Trophoblast cell (in vitro differentiated cells and primary cell): ENCODE data around the gene MYRIP.

Experiments used
- DNase-seq, 2 donors: peaks; one replicate each; pipeline ENCODE4 v3.0.0-alpha.2; 2016
- H2AFZ ChIP-seq: 2 replicates; pipeline ENCODE4 v1.6.1; 2013; ENCODE audit warnings: low read length, moderate library complexity, mild to moderate bottlenecking; ENCODE audit not compliant: insufficient read depth, poor library complexity
- H2AK5ac ChIP-seq: 2 replicates; pipeline ENCODE4 v1.6.1; 2013; ENCODE audit warnings: mild to moderate bottlenecking, low read length
- H2BK120ac ChIP-seq: 2 replicates; pipeline ENCODE4 v1.6.1; 2013; ENCODE audit warnings: low read length, mild to moderate bottlenecking, moderate library complexity; ENCODE audit not compliant: insufficient read depth, poor library complexity
- H2BK12ac ChIP-seq: 2 replicates; pipeline ENCODE4 v1.6.1; 2013; ENCODE audit warnings: mild to moderate bottlenecking, low read length, moderate library complexity
- H2BK5ac ChIP-seq: 2 replicates; pipeline ENCODE4 v1.6.1; 2013; ENCODE audit warnings: low read length, low read depth, moderate library complexity, mild to moderate bottlenecking; ENCODE audit not compliant: poor library complexity
- H3K14ac ChIP-seq: 2 replicates; pipeline ENCODE4 v1.6.1; 2013; ENCODE audit warnings: mild to moderate bottlenecking, low read length
- H3K18ac ChIP-seq: 2 replicates; pipeline ENCODE4 v1.6.1; 2013; ENCODE audit warnings: mild to moderate bottlenecking, low read length
- H3K23ac ChIP-seq: 2 replicates; pipeline ENCODE4 v1.6.1; 2013; ENCODE audit warnings: low read length
- H3K27ac ChIP-seq: 2 replicates; pipeline ENCODE4 v1.5.1; 2013; ENCODE audit warnings: low read depth, mild to moderate bottlenecking, inconsistent platforms, low read length, moderate library complexity
- H3K27me3 ChIP-seq: 2 replicates; pipeline ENCODE4 v1.6.1; 2013; ENCODE audit warnings: inconsistent platforms, mild to moderate bottlenecking, low read length, moderate library complexity; ENCODE audit not compliant: insufficient read depth
- H3K36me3 ChIP-seq, 2 experiments: 1 replicate in 1 of 2; 2 replicates in 1 of 2; pipeline ENCODE4 v1.6.1; 2013; ENCODE audit warnings: low read length in 2 of 2, mild to moderate bottlenecking in 2 of 2, moderate library complexity in 1 of 2; ENCODE audit not compliant: insufficient read depth in 2 of 2, control insufficient read depth in 1 of 2
- H3K4ac ChIP-seq: 2 replicates; pipeline ENCODE4 v1.6.1; 2013; ENCODE audit warnings: low read depth, mild to moderate bottlenecking, low read length, moderate library complexity
- H3K4me1 ChIP-seq, 2 experiments: 1 replicate in 1 of 2; 2 replicates in 1 of 2; pipeline ENCODE4 v1.6.1; 2013; ENCODE audit warnings: low read length in 2 of 2, mild to moderate bottlenecking in 2 of 2, moderate library complexity in 1 of 2; ENCODE audit not compliant: insufficient read depth in 2 of 2, control insufficient read depth in 1 of 2
- H3K4me2 ChIP-seq: 2 replicates; pipeline ENCODE4 v1.6.1; 2013; ENCODE audit warnings: inconsistent platforms, mild to moderate bottlenecking, low read length, moderate library complexity
- H3K4me3 ChIP-seq: 2 replicates; pipeline ENCODE4 v1.5.1; 2013; ENCODE audit warnings: mild to moderate bottlenecking, low read depth, low read length, inconsistent platforms
- H3K79me1 ChIP-seq: one replicate; pipeline ENCODE4 v1.6.1; 2013; ENCODE audit warnings: low read length
- H3K79me2 ChIP-seq: 2 replicates; pipeline ENCODE4 v1.6.1; 2013; ENCODE audit warnings: low read length, mild to moderate bottlenecking; ENCODE audit not compliant: control insufficient read depth, insufficient read depth, poor library complexity
- H3K9ac ChIP-seq: 2 replicates; pipeline ENCODE4 v1.6.1; 2013; ENCODE audit warnings: mild to moderate bottlenecking, low read length
- H3K9me3 ChIP-seq: 2 replicates; pipeline ENCODE4 v1.6.1; 2013; ENCODE audit warnings: low read depth, mild to moderate bottlenecking, control low read depth, inconsistent platforms, low read length; ENCODE audit not compliant: insufficient read depth
- H4K12ac ChIP-seq: 2 replicates; pipeline ENCODE4 v1.6.1; 2013; ENCODE audit warnings: low read depth, mild to moderate bottlenecking, low read length, moderate library complexity
- H4K8ac ChIP-seq: 2 replicates; pipeline ENCODE4 v1.6.1; 2013; ENCODE audit warnings: low read depth, mild to moderate bottlenecking, low read length, moderate library complexity
- H4K91ac ChIP-seq: one replicate; pipeline ENCODE4 v1.6.1; 2013; ENCODE audit warnings: low read depth, mild to moderate bottlenecking, low read length, moderate library complexity
- WGBS: extraction: QIAGEN DNeasy Blood & Tissue Kit; methylation state at CpG from one replicate; pipeline ENCODE4 v1.1.7; 2013; ENCODE audit warnings: missing lambda C conversion rate; ENCODE audit not compliant: insufficient read length, insufficient coverage; ENCODE audit errors: extremely low coverage; 5-methylcytosine and 5-hydroxymethylcytosine counted together

The MYRIP gene

DNA sequence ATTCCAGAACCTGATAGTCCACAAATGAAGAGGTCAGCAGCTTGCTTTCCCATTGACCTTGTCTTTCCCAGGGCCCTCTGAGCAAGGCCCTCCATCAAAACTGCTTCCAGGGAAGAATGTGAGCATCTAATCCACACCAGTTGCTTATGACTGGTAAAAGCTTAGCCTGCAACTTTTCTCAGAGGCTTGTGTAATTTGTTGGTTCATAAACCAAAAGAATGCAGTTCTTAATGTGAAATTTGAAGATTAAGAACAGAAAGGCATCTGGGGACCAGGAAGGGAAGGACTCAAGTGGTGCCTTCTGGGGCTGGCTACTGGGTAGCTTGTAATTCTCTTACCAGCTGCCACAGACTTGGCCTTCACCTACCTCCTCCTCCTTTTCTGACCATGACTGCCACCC, 439.2 kb downstream of the MYRIP start:
- no peak overlapping the region for H2BK5ac ChIP-seq
- H3K18ac ChIP-seq, result no peak overlapping the region
- no peaks in the 10 kb centered on the region for H3K4me1 ChIP-seq
- H3K4me3 ChIP-seq, result no peak overlapping the region
- no peak overlapping the region for H2BK120ac ChIP-seq
- H3K36me3 ChIP-seq, result no peaks in the 10 kb centered on the region
- H3K4ac ChIP-seq, result no peak overlapping the region
- H3K14ac ChIP-seq, result no peak overlapping the region
- H3K9me3 ChIP-seq, result peaks cover 2% of the 10 kb centered on the region
- H4K8ac ChIP-seq, result no peak overlapping the region
- H2AK5ac ChIP-seq, result no peak overlapping the region
- H3K23ac ChIP-seq, result no peak overlapping the region
- H3K9ac ChIP-seq, result no peak overlapping the region
- H2BK12ac ChIP-seq, result no peak overlapping the region
- no peak overlapping the region for H2AFZ ChIP-seq
- no peak overlapping the region for H3K4me2 ChIP-seq
- DNase-seq, result no peak
- H4K91ac ChIP-seq, result no peak overlapping the region
- no peaks in the 10 kb centered on the region for H3K79me2 ChIP-seq
- no peaks in the 10 kb centered on the region for H3K79me1 ChIP-seq
- no peak overlapping the region for H4K12ac ChIP-seq
- no peak overlapping the region for H3K27ac ChIP-seq
- H3K27me3 ChIP-seq, result no peaks in the 10 kb centered on the region

DNA sequence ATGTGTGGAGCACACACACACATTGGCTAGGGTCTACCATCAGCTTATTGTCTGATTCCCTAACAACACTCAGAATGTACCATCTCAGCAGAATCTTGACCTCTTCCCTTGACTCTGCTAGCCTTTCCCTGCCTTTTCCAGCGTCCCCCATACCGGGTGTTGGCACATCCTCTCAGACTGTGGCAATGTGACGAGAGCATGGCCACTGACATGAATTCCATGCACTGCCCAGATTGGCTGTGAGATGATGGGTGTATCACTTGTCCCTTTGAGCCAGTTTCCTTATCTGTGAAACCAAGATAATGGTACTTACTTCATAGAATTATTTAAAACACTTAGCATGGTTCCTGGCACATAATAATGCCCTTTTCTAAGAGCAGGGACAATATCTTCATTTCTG, 439.8 kb downstream of the MYRIP start:
- Histone ChIP-seq H3K79me1 (no peaks in the 10 kb centered on the region), H3K27me3 (no peaks in the 10 kb centered on the region), H3K27ac (no peak overlapping the region), H3K4me1 (no peaks in the 10 kb centered on the region), H3K9me3 (peaks cover 2% of the 10 kb centered on the region), H3K9ac (no peak overlapping the region), H3K18ac (no peak overlapping the region), H3K4ac (no peak overlapping the region), H3K4me2 (no peak overlapping the region), H2AFZ (no peak overlapping the region), H3K23ac (no peak overlapping the region), H3K79me2 (no peaks in the 10 kb centered on the region), H2BK12ac (no peak overlapping the region), H2BK5ac (no peak overlapping the region), H4K91ac (no peak overlapping the region), H3K4me3 (no peak overlapping the region), H3K36me3 (no peaks in the 10 kb centered on the region), H2AK5ac (no peak overlapping the region), H4K12ac (no peak overlapping the region), H3K14ac (no peak overlapping the region), H2BK120ac (no peak overlapping the region), H4K8ac (no peak overlapping the region)
- WGBS, result no CpG with 5 or more reads among the region's 3 CpGs
- no peak for DNase-seq

DNA sequence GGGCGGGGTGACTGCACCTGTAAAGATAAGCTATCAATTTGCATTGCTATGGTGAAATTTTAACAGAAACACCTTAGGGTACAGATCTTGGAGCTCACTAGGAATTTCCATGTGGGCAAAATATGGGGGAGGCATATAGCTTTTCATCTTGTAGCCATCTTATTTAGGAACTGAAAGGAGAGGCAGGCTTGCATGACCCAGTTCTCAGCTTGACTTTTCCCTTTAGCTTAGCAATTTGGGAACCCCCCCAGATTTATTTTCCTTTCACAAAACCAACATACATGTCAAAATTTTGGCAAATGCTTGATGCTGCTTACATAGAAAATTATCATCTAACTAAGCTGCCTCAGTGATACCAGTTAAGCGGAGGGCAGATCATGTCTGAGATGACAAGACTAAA, 445.1 kb downstream of the MYRIP start:
- Histone ChIP-seq H3K36me3 (no peaks in the 10 kb centered on the region), H3K23ac (no peak overlapping the region), H3K79me2 (no peaks in the 10 kb centered on the region), H3K4me1 (no peaks in the 10 kb centered on the region), H3K27ac (no peak overlapping the region), H4K91ac (no peak overlapping the region), H2BK5ac (no peak overlapping the region), H4K8ac (no peak overlapping the region), H2BK12ac (no peak overlapping the region), H3K14ac (no peak overlapping the region), H3K9me3 (no peaks in the 10 kb centered on the region), H3K4ac (no peak overlapping the region), H3K9ac (no peak overlapping the region), H2AFZ (no peak overlapping the region), H3K18ac (no peak overlapping the region), H2BK120ac (no peak overlapping the region), H3K79me1 (no peaks in the 10 kb centered on the region), H3K27me3 (no peaks in the 10 kb centered on the region), H3K4me3 (no peak overlapping the region), H3K4me2 (no peak overlapping the region), H2AK5ac (no peak overlapping the region), H4K12ac (no peak overlapping the region)
- no peak for DNase-seq
- no CpG with 5 or more reads among the region's 2 CpGs for WGBS

DNA sequence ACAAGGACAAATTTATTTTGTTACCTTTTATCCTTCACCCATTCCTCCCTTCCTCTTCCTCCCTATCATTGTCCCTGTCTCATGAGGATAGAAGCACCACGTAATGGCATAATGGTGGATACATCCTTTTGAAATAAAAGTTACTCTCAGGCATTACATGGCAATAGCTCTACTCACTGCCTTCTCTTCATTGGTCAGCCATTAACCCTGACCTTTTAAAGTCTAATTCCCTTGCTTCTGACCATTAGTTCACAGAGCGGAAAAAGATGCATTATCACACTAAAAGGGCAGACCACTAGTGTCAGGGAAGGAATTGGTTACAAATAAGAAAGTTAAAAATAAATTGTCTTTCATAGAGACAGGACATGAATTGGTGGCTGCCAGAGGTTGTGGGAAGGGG, 445.5 kb downstream of the MYRIP start:
- Histone ChIP-seq H2AFZ (no peak overlapping the region), H4K91ac (no peak overlapping the region), H3K27ac (no peak overlapping the region), H2BK12ac (no peak overlapping the region), H3K23ac (no peak overlapping the region), H2AK5ac (no peak overlapping the region), H3K4me3 (no peak overlapping the region), H3K4ac (no peak overlapping the region), H2BK5ac (no peak overlapping the region), H3K9ac (no peak overlapping the region), H3K4me2 (no peak overlapping the region), H3K27me3 (no peaks in the 10 kb centered on the region), H4K12ac (no peak overlapping the region), H3K79me2 (no peaks in the 10 kb centered on the region), H4K8ac (no peak overlapping the region), H3K9me3 (no peaks in the 10 kb centered on the region), H3K18ac (no peak overlapping the region), H2BK120ac (no peak overlapping the region), H3K14ac (no peak overlapping the region), H3K79me1 (no peaks in the 10 kb centered on the region), H3K36me3 (no peaks in the 10 kb centered on the region), H3K4me1 (no peaks in the 10 kb centered on the region)
- no peak for DNase-seq
- no CpG with 5 or more reads among the region's 2 CpGs for WGBS

DNA sequence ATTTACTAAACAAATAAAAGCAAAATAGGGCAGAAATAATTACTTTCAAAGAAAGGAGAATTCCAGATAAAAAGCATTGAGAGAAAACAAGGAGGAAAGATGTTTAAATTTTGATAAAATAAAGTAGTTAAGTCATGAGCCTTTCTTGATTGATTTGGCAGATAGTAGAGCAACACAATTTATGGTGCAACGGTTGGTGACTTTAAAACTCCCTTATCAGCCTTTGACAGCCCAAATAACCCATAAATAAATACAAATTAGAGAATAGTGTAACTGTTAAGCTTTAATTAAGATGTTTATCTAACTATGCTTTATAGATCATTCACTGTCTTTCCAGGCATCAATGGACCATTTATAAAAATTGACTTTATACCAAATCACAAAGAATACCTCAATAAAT, 446.1 kb downstream of the MYRIP start:
- no peak overlapping the region for H2BK5ac ChIP-seq
- H3K9ac ChIP-seq, result no peak overlapping the region
- no peaks in the 10 kb centered on the region for H3K27me3 ChIP-seq
- H3K4ac ChIP-seq, result no peak overlapping the region
- H3K36me3 ChIP-seq, result no peaks in the 10 kb centered on the region
- no peak overlapping the region for H3K23ac ChIP-seq
- H3K4me1 ChIP-seq, result no peaks in the 10 kb centered on the region
- no peak overlapping the region for H2BK12ac ChIP-seq
- no peak overlapping the region for H4K12ac ChIP-seq
- H2AFZ ChIP-seq, result no peak overlapping the region
- H3K79me2 ChIP-seq, result no peaks in the 10 kb centered on the region
- H3K79me1 ChIP-seq, result no peaks in the 10 kb centered on the region
- no peak overlapping the region for H3K27ac ChIP-seq
- H3K4me3 ChIP-seq, result no peak overlapping the region
- H2AK5ac ChIP-seq, result no peak overlapping the region
- H3K9me3 ChIP-seq, result no peaks in the 10 kb centered on the region
- no peak overlapping the region for H2BK120ac ChIP-seq
- H3K18ac ChIP-seq, result no peak overlapping the region
- WGBS, result no CpG with 5 or more reads among the region's 1 CpG
- H3K4me2 ChIP-seq, result no peak overlapping the region
- H4K91ac ChIP-seq, result no peak overlapping the region
- DNase-seq, result no peak
- H4K8ac ChIP-seq, result no peak overlapping the region
- no peak overlapping the region for H3K14ac ChIP-seq
